Left renal cortex interstitium (tissue), 4 donors: ENCODE data around the gene GNG13. TPM values are rescaled to one million over a fixed set of nuclear protein-coding genes. Genes with fewer than 3 reads are reported as not detected.

Experiments used
- polyA plus RNA-seq, 4 donors: library from polyadenylated mRNA; unstranded; fragments of 120-200 nt; gene quantifications; one replicate each; pipeline ENCODE4 v1.2.1, GENCODE V29; 2013; ENCODE audit not compliant: insufficient read length in 4 of 4

Gene GNG13
- polyA plus RNA-seq, 4 donors: 0.17 to 0.49 (median 0.27) TPM; not detected in 1

Other genes with a start within 250 kb of the GNG13 start
- 10 to 100 TPM in 3 of 4 donors, 1 to 10 TPM in 1; 8.2 to 20.3 (median 16.6) TPM for gene PRR35, start 240.3 kb downstream of the GNG13 start, polyA plus RNA-seq
- 10 to 100 TPM in 1 of 4 donors, 1 to 10 TPM in 3; 7.3 to 13.7 (median 8.3) TPM for gene NHLRC4, start 233.7 kb downstream of the GNG13 start, polyA plus RNA-seq
- gene PIGQ, start 230.8 kb downstream of the GNG13 start, polyA plus RNA-seq: 10 to 100 TPM; 44.9 to 92.7 (median 76.9) TPM
- gene RAB40C, start 210.7 kb downstream of the GNG13 start, polyA plus RNA-seq: 10 to 100 TPM; 15.4 to 32.2 (median 24.8) TPM
- gene WFIKKN1, start 169.7 kb downstream of the GNG13 start, polyA plus RNA-seq: 1 to 10 TPM in 3 of 4 donors, under 1 TPM in 1; 0.83 to 3.7 (median 2.3) TPM
- gene METTL26, start 164.4 kb downstream of the GNG13 start, polyA plus RNA-seq: 10 to 100 TPM; 40.1 to 81.6 (median 60.1) TPM
- gene MCRIP2, start 158.9 kb downstream of the GNG13 start, polyA plus RNA-seq: 10 to 100 TPM; 13.6 to 30.9 (median 25.1) TPM
- 10 to 100 TPM; 23.5 to 76.1 (median 52.9) TPM for gene WDR90, start 151.4 kb downstream of the GNG13 start, polyA plus RNA-seq
- gene RHOT2, start 132.6 kb downstream of the GNG13 start, polyA plus RNA-seq: 100 to 1,000 TPM in 1 of 4 donors, 10 to 100 TPM in 3; 53.4 to 131 (median 95.7) TPM
- gene RHBDL1, start 125.1 kb downstream of the GNG13 start, polyA plus RNA-seq: 1 to 10 TPM; 1.1 to 3.4 (median 1.7) TPM
- 100 to 1,000 TPM; 110 to 187 (median 117) TPM for gene STUB1, start 120.3 kb downstream of the GNG13 start, polyA plus RNA-seq
- 10 to 100 TPM; 55.7 to 85.7 (median 69.2) TPM for gene JMJD8, start 116.4 kb downstream of the GNG13 start, polyA plus RNA-seq
- gene WDR24, start 110.3 kb downstream of the GNG13 start, polyA plus RNA-seq: 10 to 100 TPM in 3 of 4 donors, 1 to 10 TPM in 1; 9.1 to 18.3 (median 13.1) TPM
- gene FBXL16, start 94.9 kb downstream of the GNG13 start, polyA plus RNA-seq: 1 to 10 TPM in 2 of 4 donors, under 1 TPM in 2; 0.69 to 1.7 (median 1.2) TPM
- 10 to 100 TPM in 2 of 4 donors, 1 to 10 TPM in 2; 4.7 to 14.0 (median 11.8) TPM for gene METRN, start 85.6 kb downstream of the GNG13 start, polyA plus RNA-seq
- gene ANTKMT, start 79.6 kb downstream of the GNG13 start, polyA plus RNA-seq: 10 to 100 TPM; 11.3 to 32.8 (median 21.2) TPM
- gene CCDC78, start 74.3 kb downstream of the GNG13 start, polyA plus RNA-seq: 1 to 10 TPM; 1.1 to 4.3 (median 3.4) TPM
- 1 to 10 TPM; 1.9 to 7.7 (median 7.3) TPM for gene HAGHL, start 73.6 kb downstream of the GNG13 start, polyA plus RNA-seq
- 10 to 100 TPM; 21.7 to 32.2 (median 27.6) TPM for gene CIAO3, start 59.7 kb downstream of the GNG13 start, polyA plus RNA-seq
- gene MSLN, start 40.0 kb downstream of the GNG13 start, polyA plus RNA-seq: 10 to 100 TPM; 11.6 to 26.2 (median 20.2) TPM
- gene RPUSD1, start 12.4 kb downstream of the GNG13 start, polyA plus RNA-seq: 10 to 100 TPM in 3 of 4 donors, 1 to 10 TPM in 1; 9.7 to 18.5 (median 16.5) TPM
- gene CHTF18, start 12.1 kb downstream of the GNG13 start, polyA plus RNA-seq: 10 to 100 TPM; 16.0 to 47.6 (median 28.0) TPM
- 10 to 100 TPM; 14.6 to 26.5 (median 21.0) TPM for gene LMF1, start 170.2 kb upstream of the GNG13 start, polyA plus RNA-seq
- gene SOX8, start 181.0 kb upstream of the GNG13 start, polyA plus RNA-seq: 1 to 10 TPM; 2.7 to 5.4 (median 4.9) TPM